ENCODE results near the gene C10orf105.
A peak's percentile ranks its signal among the peaks of the same experiment; 100 is the strongest.

Gene C10orf105, protein sequence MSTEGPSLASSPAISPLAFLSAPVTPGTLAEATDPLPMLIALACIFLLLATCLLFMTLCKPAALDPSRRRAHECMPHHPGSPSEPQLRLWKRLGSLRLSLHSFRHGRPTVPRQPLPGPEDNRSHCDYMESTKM

DNA sequence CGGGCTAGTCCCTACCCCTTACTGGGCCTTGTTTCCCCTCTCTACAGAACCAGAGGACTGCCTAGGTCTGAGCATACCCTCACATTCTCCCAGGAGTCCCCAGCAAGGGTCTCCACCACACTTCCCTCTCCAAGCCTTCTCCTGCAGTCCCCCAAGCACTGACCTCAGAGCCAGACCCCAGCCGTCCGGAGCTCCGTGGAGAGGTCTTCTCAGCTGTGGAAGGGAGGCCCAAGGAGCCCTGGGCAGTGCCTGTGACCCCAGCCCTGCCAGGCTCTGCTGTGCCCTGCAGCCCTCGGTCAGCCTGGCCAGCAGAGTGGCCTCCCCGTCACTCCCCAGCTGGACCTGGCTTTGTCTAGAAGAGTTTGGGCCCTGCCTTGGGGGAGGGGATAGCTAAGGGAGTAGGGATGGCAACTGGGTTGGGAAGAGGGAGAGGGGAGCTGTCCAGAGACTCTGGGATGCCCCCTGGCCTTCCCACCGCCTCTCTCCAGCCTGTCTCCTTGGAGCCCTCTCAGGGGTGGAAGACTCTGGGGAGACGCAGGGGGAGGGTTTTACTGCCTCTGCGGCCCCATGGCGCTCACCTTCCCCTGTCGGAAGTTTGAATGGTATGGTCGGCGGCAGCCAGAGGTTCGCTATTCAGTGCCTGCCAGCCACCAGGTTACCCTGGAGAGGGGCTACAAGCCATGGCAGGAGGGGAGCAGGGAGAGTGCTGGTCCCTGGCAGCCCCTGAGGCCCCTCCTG is at the start of gene C10orf105:
TSS of gene C10orf105 (minus strand) at position 315 of the 738 bp plus-strand sequence. CDS start 3,441 bp downstream, outside the sequence.
- no peak for DNase-seq

DNA sequence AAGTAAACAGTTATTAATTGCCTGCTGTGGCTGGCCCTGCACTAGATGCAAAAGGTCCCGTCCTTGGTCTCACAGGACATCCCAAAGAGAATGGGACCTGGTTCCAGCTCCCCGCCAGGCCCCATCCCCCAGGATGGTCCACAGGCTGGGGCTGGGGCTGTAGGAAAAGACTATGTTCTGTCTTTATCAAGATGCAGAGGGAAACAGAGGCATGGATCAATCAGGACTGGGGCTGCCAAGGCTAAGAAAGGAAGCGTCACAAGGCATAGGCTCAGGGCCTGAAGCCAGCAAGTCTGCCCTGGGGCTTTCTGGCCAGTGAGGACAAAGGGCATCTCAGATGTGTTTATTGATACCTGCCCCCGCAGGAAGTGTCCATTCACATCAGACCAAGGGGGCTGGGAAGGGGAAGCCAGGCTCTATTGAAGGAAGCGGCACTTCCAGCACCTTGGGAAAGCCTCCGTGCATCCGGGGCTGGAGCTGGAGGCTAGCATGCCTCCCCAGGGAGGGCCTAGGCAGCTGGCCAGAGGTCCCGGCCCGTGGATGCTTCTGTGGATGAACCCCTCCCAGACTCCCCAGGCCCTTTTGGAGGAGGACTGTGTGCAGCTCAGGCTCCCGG is 48.0 kb upstream of the C10orf105 start:
- no peak for DNase-seq

DNA sequence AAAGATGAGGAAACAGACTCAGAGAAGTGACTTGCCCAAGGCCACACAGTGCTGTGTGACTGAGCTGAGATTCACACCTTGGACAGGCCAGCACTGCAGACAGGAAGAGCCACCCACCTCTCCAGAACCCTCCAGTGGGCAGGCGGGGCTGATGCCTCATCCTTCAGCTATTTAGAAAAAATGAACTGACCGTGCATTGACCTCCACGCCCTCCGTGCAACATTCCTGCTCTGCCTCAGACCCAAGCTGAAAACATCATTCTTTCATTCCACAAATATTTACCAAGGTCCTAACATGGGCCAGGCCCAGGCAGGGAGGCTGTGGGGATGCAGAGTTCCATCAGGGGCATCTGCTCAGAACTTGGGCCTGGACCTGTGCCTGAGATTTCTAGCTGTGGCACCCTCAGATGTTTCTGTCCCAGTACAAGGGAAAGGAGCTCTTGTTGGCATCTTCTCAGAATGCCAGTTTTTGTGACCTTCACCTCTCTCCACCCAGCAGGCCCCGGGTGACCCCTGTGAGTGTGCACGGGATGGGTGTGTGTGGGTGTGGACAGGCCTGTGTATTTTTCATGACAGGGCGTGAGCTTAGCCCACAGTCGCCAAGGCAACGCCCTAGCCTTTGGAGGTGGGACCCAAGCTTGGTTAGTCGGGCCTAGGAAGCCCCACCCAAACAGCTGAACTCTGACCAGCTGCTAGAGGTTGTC is 47.3 kb upstream of the C10orf105 start:
- DNase-seq = peak; percentile 22

DNA sequence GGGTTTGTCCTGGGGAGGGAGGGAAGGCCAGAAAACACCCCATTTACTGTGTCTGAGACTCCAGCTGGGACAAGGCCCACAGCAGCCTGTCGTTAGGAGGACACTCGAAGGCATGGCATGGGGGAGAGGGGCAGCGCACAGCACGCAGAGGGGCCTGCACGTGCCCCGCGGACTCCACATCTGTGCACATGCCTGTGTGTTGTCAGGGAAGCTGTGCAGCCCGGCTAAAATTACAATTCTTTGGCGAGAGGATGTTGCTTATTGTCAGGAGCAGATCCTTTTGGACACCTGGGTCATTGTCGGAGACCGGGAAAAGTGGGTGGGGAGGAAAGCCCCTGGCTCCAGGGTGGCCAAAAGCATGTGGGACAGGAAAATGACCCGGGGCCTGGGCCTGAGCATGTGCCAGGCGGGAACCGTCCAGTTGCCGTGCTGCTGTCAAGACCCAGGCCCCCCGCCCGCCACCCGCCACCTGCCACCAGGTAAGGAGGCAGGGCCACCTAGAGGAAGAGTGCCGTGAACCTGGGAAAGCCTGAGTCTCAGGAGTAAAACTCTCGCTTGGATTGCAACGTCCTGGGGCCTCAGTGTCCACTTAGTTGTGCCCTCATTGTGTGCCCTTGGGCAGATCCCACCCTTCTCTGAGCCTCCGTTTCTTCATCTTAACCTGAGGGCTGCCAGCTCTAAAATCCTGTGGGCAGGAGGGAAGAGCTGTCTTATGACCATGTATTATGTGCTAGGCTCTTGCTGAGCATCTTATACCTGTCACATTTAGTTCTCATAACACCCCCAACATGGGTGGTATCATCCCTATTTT is 46.5 kb upstream of the C10orf105 start:
- DNase-seq = no peak

DNA sequence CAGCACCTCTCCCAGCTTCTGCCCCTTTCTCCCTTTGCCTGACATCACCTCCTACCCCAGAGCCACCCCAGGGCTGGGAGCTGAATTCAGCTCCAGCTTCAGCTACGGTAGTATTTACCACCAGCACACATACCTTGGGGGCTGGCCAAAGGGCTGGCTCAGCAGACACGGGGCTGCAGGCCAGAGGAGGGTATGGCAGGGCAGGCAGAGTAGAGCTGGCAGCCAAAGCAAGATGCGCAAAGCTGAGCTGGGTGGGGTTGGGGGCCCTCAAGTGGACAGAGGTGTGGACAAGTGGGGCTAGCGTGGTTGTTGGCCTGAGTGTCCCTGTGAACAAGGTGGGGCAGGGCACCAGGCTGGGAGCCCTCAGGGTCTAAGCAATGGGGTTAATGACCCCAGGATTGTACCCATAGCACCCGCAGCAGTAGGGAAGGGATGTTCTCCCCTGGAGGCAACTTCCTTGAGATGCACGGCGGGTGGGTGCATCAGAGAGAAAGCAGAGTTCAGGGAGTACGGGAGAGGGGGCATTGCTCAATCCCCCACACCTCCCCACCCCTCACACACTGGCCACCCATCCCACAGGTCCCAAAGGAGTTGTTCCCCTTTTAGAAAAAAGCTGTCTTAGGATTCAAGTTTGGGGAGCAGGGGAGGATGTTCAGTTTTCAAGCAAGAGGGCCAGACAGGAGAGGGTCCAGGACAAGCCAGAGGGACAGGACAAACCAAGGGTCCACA is 45.8 kb upstream of the C10orf105 start:
- DNase-seq = no peak

DNA sequence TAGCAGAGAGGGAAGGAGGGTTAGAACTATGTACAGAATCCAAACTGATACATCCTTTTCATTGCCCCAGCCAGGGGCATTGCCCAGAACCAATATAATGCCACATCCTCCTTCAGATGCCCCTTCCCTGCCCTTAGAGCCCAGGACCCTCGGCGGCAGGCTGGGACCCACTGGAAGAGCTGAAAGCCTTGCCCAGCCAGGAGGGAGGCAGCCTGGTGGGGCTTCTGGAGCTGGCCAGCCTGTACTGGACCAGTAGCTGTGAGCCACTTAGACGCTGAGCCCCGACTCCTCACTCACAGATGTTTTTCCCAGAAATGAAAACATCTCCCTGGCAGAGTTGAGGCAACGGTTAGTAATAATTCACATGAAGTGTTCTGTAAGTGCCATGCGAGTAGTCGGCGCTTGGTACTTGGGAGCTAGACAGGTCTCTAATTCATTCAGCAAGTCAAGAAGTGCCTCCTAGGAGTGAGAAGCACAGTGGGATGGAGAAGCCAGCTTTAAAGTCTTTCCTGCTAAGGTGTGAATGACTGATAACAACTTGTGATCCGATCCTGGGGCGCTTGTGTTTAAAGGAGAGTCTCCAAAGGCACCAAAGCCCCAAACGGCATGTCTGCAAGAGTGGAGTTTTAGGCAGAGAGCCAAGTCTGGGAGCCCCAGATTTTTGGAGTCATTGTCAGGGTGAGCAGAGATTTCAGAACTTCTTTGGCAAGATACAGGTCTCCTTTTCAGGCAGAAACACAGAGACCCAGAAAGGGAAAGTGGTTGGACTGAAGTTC is 44.0 kb upstream of the C10orf105 start:
- DNase-seq = no peak

DNA sequence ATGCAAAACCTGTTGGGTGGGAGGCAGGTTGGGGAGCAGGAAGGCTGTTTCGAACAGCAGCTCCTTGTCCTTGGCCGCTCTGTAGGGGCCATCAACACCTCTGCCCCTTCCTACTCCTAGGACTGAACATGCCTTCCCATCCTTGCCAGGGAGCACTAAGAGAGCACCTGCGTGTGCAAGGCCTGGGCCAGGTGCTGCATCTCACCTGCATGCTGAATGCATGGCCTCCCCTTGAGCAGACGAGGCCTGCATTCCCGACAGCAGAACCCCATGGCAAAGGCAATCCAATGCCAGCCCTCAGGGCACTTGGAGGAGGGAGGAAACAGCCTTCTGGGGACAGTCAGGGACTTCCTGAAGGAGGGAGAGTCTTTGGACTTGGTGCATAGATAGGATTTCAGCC is 42.7 kb upstream of the C10orf105 start:
- no peak for DNase-seq

DNA sequence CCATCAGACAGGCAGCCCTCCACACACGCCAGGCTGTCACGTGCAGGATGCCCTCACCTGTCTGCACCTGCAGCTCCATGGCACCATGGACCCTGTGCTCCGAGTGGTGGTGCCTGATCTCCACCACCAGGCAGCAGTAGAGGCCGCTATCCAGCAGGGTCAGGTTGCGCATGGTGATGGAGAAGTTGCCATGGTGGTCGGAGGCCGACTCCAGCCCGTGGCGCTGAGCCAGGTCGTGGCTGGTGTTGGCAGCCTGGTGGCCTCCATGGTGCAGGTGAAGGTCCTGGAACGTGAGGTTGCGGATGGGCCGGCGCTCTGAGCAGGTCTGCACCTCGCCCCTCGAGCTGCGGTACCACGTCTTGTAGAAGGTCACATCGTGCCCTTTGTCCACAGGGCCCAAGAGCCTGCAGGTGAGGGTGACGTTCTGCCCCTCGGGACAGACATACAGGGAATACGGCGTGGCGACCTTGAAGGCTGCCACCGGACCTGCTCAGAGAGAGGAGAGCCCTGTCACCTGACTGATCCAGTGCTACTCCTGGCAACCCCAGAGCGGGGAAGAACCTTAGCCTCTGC is 42.0 kb upstream of the C10orf105 start:
- DNase-seq = no peak

DNA sequence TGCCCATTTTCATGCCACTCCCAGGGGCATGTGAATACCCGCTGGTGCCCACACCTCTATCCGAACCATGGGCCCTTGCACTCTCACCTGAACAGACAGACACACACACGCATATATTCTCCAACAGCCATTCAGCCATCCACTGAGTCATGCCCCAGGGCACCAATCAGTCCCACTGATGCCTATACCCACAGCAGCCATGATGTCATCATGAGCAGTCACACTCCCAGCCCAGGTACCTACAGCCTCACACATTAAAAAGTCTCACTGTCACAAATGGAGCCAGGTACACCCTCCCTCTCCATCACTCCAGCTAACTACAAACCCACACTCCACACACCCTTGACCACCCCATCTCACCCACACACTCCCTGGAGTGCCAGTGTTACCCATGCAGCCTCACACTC is 41.5 kb upstream of the C10orf105 start:
- DNase-seq = peak; percentile 24

DNA sequence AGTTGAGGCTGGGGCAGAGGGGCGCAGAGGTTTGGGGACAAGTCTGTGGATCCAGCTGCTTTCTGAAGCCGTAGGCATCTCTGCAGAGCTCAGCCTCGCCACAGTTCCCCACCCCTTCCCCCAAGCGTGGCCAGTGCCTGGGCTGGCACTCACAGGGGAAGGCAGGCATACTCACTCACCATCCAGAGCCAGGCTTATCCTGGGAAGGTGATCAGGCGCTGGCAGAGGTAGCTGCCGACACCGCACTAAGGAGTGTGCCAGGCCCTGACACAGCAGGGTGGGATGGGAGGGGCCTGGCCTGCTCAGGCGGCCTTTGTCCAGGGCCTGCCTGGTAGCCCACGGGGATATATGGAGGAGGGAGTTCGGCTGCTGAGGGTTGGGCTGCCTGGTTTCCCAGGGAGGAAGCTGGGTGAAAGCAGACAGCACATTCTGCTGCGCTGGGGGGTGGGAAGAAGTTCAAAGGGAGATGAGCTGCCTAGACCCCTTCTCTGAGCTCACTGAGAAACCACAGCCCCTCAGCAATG is 37.9 kb upstream of the C10orf105 start:
- no peak for DNase-seq

DNA sequence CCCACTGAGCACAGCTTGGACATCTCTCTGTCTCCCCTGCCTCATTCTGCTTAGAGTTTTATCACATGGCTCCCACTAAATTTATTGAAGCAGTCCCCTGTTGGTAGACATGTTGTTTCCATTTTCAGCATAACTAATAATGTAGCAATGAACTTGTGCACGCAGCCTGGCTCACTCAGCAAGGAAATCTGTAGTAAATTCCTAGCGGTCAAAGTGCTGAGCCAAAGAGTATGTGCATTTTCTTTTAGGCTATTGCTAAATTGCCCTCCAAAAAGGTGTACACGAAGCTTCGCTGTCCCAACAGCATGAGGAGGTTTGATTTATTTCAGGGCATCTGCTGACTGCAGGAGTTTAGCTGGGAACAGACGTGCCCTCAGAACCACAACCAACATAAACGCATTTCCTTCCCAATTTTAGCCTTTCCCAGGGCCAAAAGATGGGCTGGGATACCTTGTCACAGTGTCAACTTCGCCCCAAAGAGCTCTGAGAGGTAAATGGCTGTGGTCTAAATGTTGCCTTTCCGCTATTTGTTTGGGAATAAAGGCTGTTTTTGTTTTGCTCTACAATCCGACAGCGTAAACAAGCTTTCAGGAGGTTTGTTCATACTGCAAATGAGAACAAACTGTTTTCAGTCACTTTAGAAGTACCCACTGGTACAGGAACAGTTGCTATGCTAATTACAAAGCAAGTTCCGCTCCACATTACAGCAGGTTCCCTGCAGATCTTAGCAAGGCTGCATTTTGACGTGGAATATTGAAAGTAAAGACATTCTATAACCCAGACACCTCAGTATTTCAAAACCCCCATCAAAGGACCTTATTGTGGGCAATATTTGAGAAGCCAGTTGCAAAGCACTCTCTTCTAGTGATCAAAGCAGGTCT is 37.0 kb upstream of the C10orf105 start:
- DNase-seq = peak; percentile 82

DNA sequence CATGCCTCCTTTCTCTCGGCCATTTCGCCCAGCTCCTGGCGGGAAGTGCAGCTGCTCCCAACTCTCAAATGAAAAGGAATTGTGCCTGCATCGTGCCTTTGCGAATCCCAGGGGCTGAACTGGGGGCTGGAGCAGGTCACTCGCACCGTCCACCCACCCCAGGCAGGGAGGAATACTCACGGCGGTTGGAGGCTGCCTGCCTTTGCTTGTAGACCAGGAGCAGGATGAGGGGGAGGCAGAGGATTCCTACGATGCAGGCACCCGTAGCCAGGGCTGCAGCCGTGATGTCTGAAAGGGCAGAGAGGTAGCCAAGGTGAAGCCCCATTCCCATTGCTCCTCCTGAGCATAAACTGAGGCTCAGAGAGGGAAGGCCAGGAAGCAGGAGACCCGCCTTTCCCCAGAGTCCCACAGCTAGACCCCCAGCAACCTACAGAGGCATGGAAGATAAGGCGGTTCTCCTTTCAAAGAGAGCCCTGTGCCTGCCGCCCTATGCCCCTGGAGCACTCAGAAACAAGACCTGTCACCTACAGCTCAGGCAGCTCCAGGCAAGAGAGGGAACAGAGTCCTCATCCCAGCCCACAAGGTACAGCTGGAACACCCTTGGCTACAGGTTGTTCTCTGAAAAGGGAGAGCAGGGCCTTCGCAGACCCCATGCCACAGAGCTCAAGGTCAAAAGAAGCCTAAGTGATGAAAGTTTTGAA is 35.8 kb upstream of the C10orf105 start:
- no peak for DNase-seq

DNA sequence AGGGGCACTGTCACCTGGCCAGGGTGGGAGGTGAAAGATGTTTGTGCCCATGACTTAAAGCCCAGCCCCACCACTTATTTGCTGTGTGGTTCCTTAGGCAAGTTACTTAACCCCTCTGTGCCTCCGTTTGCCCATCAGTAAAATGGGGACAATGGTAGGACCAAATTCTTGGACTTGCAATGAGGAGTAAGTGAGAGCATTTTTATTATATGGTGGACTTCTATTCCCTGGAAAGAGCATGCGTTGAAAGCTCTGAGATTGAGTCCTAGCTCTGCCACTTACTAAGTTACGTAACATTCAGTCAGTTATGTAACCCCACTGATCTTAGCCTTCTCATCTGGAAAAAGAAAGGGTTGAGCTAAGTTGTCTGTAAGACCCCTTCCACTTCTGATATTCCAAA is 35.0 kb upstream of the C10orf105 start:
- no peak for DNase-seq

DNA sequence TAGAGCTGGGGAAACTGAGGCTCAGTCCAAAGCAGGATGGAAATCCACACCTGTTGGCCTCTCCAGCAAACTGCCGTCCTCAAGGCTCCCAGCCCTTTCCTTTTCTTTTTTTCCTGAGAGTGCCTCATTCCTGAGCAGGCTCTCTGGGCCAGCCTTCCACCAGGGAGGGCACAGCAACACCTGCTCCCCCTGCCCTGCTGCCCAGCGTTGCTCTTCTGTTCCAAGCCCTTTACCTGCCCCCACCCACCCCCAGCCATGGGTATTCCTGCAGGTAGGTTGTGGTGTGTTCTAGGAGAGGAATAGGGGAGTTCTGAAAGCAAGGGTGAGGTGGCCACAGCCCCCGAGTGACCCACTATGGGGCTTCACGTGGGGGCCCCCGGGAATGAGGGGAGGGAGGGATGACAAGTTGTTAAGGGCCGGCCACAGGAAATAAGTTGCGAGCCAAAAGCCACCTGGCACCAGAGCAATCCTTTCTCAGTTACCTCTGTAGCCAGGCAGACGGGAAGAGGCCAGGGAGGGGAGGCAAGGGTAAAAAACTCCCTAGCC is 34.5 kb upstream of the C10orf105 start:
- no peak for DNase-seq

DNA sequence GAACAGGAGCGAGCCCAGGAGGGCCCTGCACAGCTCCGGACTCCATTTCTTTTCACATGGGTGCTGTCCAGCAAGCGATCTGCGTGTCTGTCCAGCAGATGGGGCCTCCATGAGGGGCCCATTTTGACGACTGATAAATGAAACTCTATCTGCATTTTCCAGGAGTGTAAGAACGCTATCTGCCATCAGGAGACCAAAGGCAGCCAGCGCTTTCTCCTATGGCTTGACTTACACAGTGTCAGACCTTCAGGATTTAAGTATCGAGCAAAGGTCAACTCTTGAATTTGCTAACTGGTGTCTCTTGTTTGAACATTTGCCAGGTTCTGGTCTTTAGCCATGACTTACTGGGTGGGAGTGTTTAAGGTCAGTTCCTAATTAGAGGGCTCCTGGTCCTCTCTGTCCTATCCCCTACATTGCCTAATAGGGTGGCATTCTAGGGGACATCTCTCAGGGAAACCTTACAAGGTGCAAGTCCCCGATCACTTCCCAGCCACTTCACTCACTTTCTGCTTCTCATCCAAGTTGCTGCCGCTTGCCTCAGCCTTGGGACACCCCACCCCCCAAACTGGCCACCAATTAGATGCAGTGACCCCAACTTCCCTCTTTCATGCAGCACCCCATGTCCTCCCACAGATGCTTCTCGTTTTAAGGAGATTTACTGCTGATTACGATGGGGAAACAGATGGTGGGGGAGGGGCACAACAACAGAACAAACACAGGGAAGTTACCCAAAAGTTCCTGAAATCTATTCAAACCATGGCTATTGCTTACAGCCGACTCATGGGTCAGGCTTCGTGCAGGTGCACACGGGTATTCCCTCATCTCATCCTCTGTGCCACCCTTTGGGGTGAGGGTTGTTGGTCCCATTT is 33.7 kb upstream of the C10orf105 start:
- no peak for DNase-seq

DNA sequence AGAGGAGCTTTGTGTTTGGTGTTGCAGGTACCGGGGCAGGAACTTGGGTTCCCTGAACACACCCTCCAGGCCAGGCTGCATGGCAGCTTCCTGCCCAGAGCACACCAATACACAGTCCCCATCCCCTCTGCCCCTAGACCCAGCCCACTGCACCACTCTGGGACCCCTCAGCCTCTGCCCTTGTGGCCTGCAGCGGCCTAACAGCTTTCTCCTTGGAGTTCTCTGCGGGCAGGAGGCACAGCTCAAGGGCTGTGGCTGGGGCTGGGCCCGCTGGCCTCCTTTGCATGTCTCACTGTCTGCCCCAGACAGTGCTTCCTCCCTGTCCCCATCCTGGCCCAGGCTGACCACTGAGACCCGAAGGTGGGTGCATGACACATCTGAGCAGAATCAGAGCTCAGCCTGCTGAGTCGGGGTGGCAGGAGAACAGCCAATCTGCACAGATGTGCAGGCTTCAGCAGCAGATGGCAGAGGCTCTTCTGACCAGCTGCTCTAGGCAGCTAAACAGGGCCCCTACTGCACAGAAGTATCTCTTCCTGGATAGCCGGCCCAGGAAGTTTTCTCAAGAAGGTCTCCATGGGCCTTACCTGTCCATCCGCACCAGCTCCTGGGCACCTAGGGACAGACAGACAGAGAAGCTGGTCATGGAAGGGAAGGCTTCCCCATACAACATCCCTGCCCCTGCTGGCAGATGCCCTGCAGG is 33.0 kb upstream of the C10orf105 start:
- DNase-seq = no peak

All from activated CD4-positive, alpha-beta T cell treated with anti-CD3 and anti-CD28 coated beads, Interleukin-10, Interleukin-2, amounts not matched to agents 100 ng/mL and 50 ng/mL, durations not matched to agents 16 hours and 8 hours (primary cell).